HG03159 (cell line): ENCODE measurements around the gene TMEM250.

Experiments
- ATAC-seq: cut with Tn5 transposase; IDR thresholded peaks from one replicate; pipeline ENCODE4 v1.9.1; 2021; ENCODE audit warnings: mild to moderate bottlenecking, moderate library complexity; ENCODE audit not compliant: unreplicated experiment

TMEM250 gene

DNA sequence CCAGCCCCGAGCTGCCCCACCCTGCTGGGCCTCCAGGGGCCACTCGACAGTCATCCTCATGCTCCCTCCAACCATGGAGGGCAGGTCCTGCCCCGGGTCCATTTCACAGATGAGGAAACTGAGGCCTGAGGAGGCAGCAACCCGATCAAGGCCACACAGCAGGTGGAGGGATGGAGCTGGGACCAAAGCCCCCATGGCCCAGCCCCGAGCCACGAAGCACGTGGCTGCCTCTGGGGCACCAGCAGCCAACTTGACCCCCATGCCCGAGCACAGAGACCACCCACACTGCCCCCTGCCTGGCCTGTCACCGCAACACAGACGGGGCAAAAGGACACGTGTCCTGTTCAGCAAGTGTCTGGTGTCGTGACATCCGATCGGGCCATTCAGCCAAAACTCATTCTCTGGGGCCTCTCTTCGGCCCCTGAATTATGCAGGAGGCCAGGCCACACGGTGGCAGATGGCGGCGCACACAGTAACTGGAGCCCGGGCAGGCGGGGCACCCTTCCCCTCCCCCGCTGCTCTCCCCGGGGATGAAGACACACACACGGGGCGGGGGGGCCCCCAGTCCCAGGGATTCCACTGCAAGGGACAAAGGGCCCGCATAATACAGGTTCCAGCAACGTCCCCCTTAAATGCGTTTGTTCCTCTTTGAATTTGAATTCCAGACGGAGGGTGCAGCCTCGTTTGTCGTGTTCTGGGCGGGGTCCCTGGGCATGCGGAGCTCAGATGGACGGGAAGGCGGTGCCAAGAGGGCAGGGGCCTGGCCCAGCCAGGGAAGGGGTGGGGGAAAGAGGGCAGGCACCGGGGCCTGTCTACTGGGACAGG lies 29.4 kb upstream of the TMEM250 start:
- ATAC-seq = no peak

DNA sequence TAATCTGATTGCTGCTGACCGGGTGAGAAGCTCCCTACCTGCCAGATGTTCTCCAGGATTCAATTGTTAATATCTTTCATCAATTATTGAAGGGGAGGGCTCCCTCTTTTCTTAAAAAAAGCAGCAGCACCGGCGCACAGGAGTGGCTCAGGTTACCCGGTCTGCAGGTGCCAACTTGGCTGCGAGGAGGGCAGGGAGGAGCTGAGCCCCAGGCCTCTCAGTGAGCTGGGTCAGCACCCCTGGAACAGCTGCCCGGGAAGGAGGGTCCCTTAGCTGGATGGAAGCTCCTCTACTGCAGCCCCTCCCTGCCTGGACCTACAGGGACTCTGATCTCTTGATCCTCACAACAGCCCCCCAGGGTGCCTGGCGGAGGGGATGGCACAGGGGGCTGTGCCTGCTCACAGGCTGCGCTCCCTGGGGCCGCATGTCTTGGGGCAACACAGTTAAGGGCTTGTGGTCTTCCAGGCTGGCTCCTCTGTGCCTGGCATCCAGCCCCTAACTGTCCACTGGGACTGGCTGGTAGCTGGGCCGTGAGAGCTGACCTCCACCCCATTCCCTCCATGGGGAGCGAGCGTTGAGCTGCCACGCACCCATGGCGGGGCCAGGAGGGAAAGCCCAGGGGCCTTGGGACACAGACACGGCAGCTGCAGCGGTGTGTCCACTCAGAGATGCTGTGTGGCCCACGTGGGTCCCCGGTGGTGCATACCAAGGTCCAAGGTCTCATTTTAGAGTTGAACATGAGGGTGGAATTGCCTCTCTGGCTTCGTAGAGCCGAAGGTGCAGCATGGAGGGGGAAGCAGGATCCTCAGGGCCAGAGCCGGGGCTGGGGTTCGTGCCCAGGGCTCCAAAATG lies 28.6 kb upstream of the TMEM250 start:
- ATAC-seq = no peak

DNA sequence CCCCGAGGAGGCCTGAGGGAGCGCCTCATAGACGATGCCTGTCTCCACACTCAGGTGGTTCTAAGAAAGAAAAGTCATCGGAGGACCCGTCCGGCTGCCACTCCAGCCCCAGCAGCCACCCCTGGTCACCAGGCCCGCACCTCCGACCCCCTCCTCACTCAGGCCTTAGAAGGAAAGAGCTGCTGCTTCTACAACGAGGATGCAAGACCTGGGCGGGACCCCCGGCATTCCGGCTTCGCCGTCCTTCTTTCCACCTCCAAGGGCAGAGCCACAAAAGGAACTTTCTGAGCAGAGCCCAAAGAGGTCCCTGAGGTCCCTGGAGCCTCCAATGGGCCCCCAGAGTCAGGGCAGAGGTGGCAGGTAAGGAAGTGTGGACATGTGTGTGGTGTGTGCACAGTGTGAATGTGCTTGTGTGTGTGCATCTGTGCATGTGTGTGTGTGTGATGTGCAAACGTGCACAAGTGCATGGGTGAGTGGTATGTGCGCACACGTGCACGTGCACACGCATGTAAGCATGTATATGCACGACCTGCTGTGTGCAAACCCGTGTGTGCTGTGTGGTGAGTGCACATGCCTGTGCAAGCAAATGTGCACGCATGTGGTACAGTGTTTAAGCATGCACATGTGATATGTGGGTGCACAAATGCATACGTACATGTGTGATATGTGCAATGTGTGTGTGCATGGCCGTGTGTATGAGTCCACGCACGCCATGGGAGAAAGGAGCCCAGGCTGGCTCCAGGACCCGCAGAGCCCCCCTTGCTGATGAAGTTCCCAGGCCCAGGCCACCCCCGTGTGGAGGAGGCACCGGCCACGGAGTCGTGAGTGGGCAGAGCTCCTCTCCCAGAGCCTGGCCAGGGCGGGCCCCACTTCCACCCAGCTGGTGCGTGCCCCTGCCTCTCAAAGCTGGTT lies 27.7 kb upstream of the TMEM250 start:
- no peak for ATAC-seq

DNA sequence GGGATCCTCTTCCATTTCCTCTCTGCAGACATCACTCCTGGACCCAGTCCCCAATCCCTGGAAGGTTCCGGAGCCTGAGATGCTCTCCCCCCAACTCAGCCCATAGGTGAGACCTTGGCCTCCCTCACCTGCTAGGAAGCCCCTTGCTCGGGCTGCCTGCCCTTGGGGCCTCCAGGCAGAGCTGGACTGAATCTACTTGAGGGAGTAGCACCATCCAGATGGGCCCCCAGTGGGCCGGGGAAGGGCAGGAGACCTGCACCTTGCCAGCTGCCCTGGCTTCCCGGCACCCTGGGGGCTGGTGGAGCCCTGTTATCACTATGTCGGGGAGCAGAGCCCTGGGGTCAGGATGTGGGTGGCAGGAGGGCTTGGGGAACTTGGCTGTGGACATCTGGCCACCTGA lies 26.9 kb upstream of the TMEM250 start:
- no peak for ATAC-seq

DNA sequence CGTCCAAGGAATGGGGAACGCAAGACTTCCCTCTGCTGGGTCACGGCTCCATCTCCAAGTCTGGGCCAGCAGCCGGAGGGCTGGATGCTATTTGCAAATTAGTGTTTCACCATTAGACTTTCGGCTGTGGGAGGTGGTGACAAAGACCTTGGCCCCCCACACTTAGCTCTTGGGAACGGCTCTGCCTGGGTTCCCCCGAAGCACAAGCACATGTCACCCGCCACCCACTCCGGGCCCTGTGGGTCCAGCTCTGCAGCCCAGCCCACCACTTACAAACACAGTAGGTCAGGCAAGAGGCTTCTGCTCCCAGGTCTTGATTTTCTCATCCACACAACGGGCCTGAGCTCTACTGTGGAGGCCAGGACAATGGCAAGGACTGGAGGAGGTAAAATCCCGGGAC lies 25.8 kb upstream of the TMEM250 start:
- no peak for ATAC-seq

DNA sequence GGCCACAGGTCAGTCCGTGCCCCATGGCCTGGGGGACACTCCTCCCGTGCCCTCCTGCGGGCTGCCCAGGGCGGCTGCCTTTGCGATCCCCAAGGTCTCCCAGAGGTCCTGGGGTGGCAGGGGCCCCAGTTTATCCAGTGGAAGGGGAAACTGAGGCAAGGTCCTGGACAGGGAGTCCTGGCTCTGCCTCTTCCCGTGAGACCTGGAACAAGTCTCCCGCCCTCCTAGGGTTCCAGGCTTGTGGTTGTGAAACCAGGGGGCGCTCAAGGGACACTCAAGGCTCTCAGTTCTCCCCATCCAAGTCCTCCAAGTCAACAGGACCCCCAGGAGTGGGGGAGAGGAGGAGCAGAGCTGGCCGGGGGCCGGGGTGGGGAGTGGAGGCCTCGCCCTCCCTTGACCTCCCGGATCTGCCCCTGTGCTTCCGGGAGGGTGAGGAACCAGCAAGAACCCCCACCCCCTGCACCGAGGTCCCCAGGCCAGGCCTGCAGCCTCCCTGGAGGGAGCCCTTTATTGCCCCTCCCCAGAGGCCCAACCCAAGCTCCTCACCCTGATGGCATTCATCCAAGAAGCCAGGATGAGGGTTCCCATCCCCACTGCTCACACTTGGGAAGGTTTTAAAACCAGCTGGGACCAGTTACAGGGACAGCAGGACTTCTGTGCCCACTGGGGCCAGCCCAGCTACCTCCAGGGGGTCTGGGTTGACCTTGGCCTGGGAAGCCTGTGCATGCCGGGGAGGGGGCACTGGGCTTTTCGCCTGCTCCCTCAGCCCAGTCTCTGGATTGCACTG lies 24.7 kb upstream of the TMEM250 start:
- ATAC-seq = no peak

DNA sequence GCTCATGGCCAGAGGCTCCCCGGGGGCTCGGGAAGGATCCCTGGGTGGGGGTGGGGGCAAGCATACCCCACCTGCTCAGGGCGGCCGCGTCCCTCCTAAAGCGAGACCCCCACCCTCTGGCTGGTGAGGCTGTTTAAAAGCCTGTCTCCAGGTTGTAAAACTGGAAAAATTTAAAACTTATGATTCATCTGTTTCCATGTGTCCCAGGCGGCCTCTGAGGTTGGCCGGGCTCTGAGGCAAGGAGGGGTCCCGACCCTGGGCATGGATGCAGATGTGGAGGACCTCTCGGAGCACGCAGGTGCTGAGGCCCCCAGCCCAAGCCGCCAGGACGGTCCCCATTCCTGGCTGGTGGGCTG lies 24.2 kb upstream of the TMEM250 start:
- no peak for ATAC-seq

DNA sequence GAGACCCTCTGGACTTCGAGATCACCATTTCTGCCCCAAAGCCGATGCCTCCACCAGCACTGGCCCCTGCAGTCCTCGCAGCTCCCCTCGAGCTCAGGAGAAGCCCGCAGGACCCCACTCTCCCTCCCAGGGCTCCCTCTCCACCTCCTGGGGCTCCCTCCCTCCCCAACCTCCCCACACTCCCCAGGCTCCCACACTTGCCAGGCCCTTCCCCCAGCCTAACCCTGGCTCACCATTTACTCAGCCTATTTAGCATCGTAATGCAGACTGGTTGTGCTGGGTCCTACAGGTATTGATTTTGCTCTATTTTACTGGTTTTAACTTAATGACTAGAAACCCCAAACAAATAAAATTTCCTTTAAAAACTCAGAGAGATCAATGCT lies 23.7 kb upstream of the TMEM250 start:
- ATAC-seq = no peak

DNA sequence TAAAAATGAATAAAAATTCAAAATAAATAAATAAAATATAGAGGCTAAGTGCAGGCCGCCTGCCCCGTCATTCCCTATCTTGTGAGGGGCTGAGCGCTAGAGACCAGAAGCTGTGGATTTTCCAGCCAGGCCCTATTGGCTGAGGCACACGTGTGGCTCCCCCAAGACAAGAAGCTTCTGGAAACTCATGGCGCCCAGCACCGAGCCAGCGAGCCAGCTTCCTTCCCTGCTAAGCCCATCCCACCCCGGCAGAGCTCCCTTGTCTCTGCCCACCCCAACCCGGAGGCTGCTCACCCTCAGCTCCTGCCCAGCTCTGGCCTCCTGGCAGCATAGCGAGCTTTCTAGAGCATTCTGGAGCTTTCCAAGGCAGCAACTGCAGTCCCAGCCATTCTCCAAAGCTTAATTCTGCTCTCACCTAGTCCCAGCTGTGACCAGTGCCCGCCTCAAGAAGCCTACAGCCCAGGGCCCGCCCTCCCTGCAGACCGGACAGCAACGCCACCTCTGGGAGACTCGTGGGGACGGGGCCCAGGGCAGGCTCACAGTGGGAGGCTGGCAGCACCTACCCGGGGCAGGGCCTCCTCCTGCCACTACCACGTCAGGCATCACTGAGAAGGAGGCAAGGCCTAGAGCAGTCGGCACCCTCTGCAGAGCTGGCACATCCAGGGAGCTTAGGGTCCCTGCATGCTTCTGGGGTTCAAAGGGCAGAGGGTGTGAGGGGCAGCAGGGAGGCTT lies 23.2 kb upstream of the TMEM250 start:
- ATAC-seq = no peak

DNA sequence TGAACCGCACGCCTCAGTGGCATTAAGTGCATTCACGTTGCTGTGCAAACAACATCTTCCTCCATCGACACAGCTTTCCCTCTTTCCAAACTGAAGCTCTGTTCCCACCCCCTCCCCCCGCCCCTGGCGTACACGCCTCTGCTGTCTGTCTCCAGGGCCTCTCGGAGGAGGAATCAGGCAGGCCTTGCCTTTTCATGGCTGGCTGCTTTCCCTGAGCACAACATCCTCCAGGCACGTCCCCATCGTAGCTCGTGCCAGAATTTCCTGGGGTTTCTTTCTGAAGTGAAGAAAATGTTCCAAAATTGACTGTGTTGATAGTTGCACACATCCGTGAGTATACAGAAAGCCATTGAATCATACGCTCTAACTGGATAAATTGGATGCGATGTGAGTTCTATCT lies 22.3 kb upstream of the TMEM250 start:
- ATAC-seq = no peak

DNA sequence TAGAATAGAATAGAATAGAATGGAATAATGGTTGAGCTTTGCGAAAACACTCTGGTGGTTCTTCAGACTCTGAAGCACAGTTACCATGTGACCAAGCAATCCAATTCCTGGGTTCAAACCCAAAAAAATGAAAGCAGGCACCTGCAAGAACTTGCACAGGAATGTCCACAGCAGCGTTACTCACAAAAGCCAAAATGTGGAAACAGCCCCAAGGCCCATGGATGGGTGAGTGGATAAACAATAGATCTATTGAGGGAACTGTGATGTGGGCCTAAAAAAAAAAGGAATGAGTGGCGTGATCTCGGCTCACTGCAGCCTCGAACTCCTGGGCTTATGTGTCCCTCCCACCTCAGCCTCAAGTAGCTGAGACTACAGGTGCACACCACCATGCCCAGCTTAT lies 21.4 kb upstream of the TMEM250 start:
- ATAC-seq = no peak

DNA sequence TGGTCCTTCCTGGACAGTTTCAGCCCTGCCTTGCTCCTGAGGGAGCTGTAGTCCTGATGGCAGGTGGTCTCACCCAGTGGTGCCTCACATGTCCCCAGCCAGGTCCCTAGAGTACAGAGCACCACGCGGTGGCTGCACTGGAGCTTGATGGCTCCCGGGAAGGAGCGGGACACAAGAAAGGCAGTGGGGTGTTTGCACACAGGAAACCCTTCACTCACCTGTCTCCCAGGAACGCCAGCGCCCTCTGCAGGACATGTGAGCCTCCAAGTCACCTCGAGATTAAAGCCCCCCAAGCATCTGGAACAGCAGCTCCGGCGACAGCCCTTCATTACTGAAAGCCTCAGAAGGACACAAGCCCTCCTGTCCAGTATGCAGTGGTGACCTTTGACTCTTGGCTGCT lies 19.9 kb upstream of the TMEM250 start:
- no peak for ATAC-seq

DNA sequence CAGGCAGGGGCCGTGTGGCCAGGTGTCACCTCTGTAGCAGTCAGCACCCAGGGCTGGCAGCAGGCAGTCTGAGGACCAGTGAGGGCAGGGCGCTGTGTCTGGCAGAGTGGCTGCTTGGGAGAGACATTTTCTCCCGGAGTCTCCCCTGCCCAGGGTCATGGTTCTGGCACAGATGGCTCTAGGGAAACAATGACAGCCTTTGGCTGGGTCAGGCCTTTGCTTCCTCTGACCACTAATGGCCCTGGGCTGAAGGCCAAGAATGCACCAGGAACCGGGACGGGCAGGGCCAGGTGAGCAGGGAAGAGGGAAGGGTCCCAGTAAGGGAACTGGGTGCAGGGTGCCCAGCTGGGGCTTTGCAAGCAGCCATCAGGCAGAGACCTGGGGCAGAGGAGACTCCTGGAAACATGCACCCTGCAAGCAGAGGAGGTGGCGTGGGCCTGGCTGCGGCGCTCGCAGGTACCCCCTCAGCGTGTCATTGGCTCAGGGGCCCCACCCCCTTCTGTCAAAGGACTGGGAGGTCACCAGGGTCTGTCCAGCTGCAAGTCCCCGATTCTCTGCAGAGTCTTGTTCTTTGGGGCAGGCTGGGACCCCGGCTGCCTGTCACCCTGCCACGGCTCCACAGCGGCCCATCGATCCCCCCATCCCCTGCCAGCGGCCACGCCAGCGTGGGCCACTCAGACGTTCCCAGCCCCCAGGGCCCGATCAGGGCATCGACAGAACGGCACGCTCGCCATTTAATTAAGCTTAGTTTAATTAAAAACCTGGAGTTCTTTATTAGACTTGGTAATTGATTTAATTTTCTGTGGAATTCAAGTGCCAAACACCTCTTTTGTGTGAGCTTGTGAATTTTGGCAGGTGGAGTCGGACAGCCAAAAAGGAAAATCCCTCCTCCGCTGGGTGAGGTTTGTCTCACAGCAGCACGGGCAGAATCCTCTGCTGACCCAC lies 18.9 kb upstream of the TMEM250 start:
- no peak for ATAC-seq

DNA sequence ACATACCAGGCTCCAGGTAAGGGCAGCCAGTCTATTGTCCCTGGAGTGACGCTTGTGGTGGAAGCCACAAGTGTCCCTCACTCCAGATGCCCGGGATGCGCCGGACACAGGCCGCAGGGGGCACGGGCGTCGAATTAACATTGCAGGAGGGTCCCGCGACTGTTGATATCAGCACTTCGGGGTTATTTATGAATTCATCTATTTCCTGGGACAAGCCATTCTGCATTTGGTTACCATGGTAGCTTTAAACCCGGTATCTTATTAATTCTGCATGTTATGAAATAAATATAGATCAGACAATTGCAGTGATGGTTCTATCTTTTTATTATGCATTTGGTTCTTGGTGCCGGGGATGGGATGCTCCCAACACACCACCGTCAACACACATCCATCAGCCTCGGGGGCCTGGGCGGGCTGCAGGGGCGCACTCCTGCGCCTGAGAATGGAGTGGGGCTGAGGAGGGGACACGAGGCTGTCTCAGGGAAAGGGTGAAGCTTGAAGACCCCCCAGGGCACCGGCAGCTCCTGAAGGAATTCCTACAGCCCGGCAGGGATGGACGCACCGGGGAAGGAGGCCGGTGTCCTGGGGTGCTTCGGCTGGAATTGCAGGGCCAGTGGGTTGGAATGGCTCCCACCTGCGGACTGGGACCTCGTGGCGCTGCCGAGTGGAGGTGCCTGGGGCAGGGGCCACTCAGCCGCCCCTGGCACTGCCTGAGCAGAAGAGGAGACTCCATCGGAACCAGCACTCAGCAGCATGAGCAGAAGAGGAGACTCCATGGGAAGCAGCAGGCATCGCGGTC lies 17.7 kb upstream of the TMEM250 start:
- ATAC-seq = no peak

DNA sequence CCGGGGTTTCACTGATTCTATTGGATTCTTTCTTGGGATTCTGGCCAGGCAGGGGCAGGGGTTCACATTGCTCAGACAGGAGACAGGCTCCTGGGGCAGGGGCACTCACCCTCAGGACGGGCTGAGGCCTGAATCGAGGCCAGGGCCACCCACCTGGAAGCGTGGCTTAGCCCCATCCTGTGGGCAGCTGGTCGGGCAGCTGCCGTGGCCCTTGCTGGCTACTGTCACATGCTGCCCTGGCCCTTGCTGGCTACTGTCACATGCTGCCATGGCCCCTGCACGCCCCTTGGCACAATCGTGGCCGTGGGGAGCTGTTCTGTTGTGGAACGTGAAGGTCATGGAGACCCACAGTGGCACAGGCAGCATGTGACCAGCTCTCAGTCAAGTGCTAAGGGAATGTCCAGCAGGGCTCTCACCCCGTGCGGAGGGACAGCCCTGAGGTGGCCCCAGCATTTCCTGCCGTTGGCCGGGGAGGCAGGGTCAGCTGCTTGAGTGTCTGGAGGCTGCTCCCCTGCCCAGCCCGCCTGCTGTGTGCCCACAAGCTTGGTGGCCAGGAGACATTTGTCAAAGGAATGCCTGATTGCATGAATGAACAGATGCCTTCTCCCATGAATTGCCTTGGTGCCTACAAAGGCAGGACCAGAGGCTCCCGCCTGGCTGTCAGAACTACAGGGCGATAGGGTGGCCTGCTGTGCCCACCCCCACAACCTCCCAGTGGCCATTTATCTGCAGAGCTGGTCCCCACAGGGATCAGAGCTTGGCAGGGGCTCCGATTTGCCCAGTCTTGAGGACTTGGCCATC lies 16.9 kb upstream of the TMEM250 start:
- ATAC-seq = no peak

DNA sequence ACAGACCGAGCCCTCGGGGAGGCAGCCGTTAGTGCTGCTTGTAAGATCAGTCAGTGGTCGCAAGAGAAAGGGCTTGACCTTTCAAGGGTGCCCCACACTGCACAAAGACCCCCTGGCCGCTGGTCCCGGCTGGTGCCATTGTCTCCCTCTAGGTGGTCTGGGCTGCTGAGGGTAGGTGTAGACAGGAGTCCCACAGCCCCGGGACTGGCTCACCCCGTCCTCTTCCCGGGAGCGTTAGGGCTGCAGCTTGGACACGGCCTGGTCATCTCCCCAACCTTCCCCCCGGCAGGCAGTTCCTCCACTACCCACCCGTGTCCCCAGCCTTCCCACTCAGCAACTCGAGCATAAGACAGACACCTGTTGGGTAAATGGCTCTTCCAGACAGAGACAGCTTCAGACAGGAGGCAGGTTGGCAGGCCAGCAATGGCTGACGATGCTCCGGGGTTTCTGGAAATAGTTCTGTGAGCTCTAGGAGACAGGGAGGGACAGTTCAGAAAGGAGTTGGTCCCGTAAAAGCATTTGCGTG lies 15.3 kb upstream of the TMEM250 start:
- no peak for ATAC-seq
